SK-N-SH (cell line): ENCODE measurements around the gene MC3R.

ENCODE experiments used
- POLR2AphosphoS5 ChIP-seq: IDR thresholded peaks from 2 replicates; pipeline ENCODE4 v1.6.1; 2012; ENCODE audit warnings: low read depth, low read length
- SIN3A ChIP-seq: IDR thresholded peaks from 2 replicates; pipeline ENCODE4 v1.6.1; 2012; ENCODE audit warnings: low read depth, mild to moderate bottlenecking, low read length, moderate library complexity, borderline replicate concordance
- TCF12 ChIP-seq: IDR thresholded peaks from 2 replicates; pipeline ENCODE4 v1.4.0; 2012
- TF ChIP-seq, protein P1 (sequence below): IDR thresholded peaks from 2 replicates; pipeline ENCODE4 v1.6.1; 2012; ENCODE audit warnings: mild to moderate bottlenecking, low read depth, low read length, moderate library complexity
- TF ChIP-seq, protein P2 (sequence below): fragments of 200-600 bp; sonication (generic); IDR thresholded peaks from 2 replicates; pipeline ENCODE4 v1.6.1; 2017; ENCODE audit warnings: antibody characterized with exemption, mild to moderate bottlenecking, moderate library complexity

DNA sequence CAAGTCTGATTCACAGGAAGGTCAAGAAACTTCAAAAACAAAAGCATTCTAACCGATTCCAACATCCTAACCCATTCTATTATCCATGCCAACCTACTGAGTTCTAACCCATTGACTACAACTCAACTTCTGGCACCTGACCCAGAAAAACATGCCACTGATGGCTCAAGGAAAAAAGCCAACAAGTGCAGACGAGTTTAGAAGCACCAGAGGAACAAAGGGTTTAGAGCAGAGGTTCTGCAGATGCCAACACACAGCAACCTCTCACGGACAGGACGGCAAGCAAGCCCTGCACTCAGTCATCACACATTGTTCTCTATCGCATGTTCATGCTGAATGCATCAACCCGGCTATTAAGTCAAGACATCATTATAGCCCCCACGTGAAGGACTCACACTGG, 25.2 kb upstream of the MC3R start:
- TF ChIP-seq, protein P1, sequence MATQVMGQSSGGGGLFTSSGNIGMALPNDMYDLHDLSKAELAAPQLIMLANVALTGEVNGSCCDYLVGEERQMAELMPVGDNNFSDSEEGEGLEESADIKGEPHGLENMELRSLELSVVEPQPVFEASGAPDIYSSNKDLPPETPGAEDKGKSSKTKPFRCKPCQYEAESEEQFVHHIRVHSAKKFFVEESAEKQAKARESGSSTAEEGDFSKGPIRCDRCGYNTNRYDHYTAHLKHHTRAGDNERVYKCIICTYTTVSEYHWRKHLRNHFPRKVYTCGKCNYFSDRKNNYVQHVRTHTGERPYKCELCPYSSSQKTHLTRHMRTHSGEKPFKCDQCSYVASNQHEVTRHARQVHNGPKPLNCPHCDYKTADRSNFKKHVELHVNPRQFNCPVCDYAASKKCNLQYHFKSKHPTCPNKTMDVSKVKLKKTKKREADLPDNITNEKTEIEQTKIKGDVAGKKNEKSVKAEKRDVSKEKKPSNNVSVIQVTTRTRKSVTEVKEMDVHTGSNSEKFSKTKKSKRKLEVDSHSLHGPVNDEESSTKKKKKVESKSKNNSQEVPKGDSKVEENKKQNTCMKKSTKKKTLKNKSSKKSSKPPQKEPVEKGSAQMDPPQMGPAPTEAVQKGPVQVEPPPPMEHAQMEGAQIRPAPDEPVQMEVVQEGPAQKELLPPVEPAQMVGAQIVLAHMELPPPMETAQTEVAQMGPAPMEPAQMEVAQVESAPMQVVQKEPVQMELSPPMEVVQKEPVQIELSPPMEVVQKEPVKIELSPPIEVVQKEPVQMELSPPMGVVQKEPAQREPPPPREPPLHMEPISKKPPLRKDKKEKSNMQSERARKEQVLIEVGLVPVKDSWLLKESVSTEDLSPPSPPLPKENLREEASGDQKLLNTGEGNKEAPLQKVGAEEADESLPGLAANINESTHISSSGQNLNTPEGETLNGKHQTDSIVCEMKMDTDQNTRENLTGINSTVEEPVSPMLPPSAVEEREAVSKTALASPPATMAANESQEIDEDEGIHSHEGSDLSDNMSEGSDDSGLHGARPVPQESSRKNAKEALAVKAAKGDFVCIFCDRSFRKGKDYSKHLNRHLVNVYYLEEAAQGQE = no peak
- no peak for TF ChIP-seq POLR2AphosphoS5
- no peak for TF ChIP-seq SIN3A
- TF ChIP-seq, protein P2, sequence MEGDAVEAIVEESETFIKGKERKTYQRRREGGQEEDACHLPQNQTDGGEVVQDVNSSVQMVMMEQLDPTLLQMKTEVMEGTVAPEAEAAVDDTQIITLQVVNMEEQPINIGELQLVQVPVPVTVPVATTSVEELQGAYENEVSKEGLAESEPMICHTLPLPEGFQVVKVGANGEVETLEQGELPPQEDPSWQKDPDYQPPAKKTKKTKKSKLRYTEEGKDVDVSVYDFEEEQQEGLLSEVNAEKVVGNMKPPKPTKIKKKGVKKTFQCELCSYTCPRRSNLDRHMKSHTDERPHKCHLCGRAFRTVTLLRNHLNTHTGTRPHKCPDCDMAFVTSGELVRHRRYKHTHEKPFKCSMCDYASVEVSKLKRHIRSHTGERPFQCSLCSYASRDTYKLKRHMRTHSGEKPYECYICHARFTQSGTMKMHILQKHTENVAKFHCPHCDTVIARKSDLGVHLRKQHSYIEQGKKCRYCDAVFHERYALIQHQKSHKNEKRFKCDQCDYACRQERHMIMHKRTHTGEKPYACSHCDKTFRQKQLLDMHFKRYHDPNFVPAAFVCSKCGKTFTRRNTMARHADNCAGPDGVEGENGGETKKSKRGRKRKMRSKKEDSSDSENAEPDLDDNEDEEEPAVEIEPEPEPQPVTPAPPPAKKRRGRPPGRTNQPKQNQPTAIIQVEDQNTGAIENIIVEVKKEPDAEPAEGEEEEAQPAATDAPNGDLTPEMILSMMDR = no peak
- no peak for TF ChIP-seq TCF12
